HPDE6-E6E7 (cell line): ENCODE results near the gene DELE1.
"Not testable (repeated sequence)": the region's sequence is repeated elsewhere in the genome, so short reads cannot be mapped to it uniquely, and the experiment has no call there.

Experiments
- DNase-seq: peaks from one replicate; pipeline ENCODE4 v3.0.0; 2011; ENCODE audit warnings: missing footprints; ENCODE audit errors: extremely low spot score

DELE1 gene

DNA sequence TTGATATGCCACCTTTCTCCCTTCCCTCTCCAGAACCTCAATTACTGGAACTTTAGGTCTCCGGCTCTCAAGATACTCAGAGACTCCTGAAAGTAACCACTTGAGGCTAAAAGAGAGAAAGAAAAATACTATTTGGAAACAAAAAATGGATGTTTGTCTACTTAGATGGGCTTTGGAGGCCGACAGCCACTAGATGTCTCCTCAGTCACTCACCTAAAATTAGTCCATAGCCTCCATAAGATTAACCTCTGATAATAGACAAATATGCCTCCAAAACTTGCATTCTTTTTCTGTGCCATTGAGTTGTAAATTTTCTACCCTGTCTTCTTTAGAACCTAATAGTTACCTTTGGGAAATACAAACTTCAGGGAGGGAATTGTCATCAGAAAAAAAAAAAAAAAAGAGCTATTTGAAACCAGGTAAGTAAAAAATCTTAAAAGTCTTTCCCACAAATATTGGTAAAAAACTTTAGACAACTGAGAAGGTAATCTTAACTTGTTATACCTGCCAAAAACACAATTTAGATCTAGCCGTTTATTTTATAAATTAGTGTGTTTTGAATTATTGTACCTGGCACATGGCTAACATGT lies 34.3 kb upstream of the DELE1 start:
- no peak for DNase-seq

DNA sequence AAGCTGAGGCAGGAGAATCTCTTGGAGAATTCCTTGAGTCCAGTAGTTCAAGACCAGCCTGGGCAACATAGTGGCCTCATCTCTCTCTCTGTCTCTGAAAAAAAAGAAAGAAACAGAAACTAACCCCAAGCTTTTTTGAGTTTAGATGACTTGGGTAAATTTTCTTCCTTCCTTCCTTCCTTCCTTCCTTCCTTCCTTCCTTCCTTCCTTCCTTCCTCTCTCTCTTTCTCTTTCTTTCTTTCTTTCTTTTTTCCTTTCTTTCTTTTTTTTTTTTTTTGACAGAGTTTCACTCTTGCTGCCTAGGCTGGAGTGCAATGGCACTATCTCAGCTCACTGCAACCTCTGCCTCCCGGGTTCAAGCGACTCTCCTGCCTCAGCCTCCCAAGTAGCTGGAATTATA lies 33.2 kb upstream of the DELE1 start:
- not testable (repeated sequence) for DNase-seq

DNA sequence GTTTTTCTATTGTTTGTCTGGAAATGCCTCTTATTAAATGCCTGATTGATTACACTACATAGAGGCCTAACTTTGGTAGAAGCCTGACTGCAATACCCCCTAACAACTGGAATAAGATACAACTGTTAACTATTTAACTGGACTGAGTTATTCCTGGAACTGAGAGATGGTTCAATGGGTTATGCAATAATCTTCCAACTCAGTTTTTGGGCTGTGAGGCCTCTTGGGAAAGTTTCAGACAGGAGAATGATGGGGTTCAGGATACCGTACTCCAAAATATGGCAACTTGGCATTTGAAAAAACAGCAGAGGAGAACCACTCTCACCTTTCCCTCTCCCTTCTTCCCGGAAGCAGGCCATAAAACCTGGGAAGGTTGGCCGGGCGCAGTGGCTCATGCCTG lies 26.2 kb upstream of the DELE1 start:
- no peak for DNase-seq

DNA sequence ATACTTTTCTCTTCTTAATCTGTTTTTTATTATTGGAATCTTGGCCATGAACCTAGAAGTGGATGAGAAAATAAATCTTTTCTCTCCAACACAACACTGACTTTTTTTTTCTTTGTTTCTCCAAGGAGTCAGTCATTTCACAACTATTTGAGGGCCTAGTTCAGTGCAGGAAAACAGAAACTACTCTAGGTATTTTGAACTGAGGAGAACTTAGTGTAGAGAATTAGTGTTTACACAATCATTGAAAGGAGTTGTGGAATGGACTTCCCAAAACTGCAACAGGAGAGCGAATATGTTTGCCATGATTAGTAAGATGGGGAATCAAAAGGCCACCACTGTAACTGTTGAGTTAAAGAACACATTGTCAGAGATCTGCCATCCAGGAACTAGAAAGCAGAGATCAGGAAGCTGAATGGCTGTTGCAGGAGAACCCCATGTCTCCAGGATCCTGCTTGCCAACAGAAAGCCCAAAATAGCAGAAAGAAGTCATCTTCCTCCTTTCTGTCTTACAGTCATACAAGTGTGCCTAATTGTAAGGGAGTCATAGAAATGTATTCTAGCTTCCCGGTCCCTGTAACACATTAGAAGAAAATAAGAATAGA lies 25.1 kb upstream of the DELE1 start:
- no peak for DNase-seq

DNA sequence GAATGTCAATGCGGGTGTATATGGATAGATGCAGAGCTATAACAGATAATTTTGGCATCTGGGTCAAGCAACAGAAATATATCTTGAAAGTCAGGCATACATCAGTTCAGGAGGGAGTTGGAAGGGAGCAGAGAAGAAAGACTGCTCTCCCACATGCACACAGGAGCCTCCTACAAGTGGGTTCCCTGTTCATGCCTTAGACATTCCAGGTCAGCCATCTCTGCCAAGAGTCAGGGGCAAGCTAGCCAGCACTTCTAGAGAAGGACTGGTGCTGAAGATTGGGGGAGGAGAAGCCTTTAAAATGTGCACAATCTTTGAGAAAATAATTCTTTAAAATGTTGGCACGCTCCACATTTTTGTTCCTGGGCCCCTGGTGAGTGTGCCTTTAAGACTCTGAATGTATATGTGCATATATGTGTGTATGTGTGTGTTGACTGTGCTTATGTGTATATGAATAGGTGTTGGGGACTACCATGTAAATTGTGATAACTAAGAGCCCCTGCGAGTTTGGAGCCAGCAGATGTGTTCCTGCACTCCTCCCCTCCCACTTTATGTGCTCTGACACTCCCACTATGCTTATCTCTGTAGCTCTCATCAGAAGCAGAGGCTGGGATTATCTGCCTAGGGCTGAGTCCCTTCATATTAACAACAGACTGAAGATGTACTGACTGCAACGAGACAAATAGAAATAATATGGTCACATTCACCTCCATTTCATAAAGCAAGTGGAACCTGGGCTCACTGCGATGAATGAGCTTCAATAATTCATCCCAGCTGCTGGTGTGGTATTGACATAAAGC lies 21.5 kb upstream of the DELE1 start:
- DNase-seq = no peak

DNA sequence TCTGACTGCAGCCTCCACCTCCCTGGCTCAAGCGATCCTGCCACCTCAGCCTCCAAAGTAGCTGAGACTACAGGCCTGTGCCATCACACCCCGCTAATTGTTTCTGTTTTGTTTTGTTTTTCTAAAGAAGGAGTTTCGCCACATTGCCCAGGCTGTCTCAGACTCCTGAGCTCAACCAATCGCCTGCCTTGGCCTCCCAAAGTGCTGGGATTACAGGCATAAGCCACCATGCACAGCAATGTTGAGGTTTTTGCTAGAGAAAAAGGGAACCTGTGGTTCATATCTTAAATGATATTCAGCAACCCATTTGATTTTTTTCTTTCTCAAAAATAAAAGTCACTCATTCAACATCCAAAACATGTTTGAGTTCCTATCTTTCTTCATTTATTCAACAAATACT lies 20.4 kb upstream of the DELE1 start:
- DNase-seq = no peak

- DNase-seq = no peak
These were observed 19.1 kb upstream of the DELE1 start for GRCh38 chr5:141904551-141904950.

- DNase-seq = no peak
These were observed 17.2 kb upstream of the DELE1 start for GRCh38 chr5:141906517-141906916.

GRCh38 chr5:141906972-141907371 lies 16.7 kb upstream of the DELE1 start:
- DNase-seq = no peak

DNA sequence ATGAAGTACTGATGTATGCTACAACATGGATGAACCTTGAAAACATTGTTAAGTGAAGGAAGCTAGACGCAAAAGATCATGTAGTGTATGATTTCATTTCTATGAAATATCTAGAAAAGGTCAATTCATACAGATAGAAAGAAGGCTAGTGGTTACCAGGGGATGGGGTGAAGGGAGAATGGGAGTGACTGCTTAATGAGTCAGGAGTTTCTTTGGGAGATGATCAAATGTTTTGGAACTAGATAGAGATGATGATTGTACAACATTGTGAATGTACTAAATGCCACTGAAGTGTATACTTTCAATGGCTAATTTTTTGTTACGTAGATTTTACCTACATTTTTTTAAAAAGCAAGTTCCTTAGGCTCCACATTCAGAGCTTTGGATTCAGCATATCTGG lies 14.9 kb upstream of the DELE1 start:
- no peak for DNase-seq

DNA sequence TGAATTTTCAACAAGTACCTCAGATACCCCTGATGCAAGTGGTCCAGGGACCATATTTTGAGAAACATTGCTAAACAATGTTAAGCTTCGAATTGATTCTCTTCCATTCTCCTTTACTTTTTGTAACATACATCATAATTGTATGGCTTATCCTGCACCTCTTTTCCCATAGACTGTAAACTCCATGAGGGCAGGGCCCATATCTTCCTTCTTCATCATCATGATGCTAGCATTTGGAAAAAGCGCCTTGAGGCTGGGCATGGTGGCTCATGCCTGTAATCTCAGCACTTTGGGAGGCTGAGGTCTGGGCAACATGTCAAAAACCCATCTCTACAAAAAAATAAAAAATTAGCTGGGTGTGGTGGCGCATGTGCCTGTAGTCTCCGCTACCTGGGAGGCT lies 14.5 kb upstream of the DELE1 start:
- no peak for DNase-seq

DNA sequence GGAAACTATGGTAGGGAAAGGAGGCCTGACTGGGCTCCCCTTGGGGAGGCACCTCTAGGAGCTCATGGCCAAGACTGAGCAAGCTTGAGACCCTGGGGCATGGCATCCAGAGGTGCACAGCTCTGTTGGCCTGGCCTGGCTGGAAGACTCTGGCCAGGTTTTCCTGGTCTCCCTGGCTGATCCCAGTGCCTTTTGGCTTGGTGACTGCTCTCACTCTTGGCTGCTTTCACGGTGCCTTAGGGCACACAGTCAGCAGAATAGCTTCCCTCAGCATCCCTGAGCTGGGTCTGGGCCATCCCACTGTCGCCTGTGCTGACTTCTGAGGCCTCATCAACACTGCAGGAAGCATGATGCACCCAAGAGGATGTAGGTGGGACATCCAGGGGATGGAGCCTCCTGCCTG lies 13.4 kb upstream of the DELE1 start:
- DNase-seq = no peak

GRCh38 chr5:141913560-141914198 lies 10.0 kb upstream of the DELE1 start:
- DNase-seq = no peak

GRCh38 chr5:141914199-141914743 lies 9.4 kb upstream of the DELE1 start:
- DNase-seq = no peak

DNA sequence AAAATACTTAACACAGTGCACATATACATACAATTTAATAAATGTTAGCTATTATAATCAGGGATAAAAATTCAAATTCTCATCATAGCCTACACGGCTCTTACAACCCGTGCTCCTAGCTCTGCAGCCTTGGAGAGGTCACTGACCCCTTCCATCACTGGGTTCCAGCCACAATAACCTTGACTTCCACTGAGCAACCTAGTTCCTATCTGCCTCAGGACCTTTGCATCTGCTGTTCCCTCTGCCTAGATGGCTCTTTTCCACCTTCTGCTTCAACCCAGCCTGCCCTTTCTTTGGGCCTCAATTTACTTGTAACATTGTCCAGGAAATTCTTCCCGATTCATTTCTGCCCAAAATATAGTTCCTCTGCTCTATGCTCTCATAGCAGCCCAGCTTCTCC lies 8.9 kb upstream of the DELE1 start:
- DNase-seq = no peak

DNA sequence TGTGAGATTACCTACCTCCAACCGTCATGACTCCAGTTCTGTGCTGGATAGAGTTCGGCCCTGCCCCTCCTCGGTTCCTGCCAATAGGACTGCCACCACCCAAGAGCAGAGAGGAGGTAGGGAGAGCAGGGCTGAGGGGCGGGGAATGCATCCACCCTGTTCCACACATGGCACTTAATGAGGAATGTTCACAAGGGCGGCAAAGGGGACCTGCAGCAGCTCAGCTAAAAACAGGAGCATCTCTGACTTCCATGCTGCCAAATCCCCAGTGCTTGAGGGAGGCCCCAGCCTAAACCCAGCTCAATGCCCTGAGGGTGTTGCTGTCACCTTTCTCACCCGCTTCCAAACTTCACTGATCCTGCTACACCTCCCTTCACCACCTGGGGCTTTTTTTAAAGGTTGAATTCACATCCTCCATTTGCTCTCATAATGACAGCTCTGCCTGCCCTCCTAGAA lies 7.8 kb upstream of the DELE1 start:
- DNase-seq = no peak

DNA sequence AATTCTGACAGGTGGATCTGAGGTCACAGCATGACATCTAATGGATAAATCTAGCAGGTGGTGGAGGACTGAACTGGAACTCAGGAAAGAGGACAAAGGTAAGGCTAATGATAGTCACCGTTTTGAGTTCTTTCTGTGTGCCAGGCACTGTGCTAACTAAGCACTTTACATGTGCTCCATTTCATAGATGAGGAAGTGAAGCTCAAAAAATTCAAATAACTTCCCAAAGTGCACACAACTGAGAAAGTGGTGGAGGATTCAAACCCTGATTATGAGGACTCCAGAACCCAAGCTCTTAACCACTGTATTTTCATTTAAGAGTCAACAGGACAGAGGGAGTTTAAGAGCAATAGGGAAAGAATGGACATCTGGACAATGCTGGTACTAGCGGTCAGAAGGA lies 7.1 kb upstream of the DELE1 start:
- no peak for DNase-seq

GRCh38 chr5:141917760-141918159 lies 5.9 kb upstream of the DELE1 start:
- DNase-seq = no peak

- DNase-seq = no peak
These were observed 4.2 kb upstream of the DELE1 start for GRCh38 chr5:141919218-141920119.

DNA sequence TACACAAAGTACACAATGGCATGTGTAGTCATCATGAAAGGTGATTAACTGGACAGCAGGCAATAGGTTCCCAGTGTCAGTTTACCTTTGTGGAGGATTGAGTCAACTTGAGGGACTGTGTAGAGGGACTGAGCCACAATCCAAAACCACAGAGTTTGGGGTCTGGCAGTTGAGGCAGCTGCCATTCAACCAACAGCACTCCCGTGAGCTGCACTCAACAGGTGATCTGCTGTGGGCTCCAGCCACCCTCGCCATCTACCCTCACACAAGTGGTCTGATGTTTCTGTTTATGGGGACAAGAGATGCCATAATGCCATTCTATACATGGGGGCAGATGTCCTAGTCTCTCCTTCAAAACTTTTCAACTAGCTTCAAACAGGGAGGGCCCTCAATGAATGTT lies 2.9 kb upstream of the DELE1 start:
- no peak for DNase-seq

DNA sequence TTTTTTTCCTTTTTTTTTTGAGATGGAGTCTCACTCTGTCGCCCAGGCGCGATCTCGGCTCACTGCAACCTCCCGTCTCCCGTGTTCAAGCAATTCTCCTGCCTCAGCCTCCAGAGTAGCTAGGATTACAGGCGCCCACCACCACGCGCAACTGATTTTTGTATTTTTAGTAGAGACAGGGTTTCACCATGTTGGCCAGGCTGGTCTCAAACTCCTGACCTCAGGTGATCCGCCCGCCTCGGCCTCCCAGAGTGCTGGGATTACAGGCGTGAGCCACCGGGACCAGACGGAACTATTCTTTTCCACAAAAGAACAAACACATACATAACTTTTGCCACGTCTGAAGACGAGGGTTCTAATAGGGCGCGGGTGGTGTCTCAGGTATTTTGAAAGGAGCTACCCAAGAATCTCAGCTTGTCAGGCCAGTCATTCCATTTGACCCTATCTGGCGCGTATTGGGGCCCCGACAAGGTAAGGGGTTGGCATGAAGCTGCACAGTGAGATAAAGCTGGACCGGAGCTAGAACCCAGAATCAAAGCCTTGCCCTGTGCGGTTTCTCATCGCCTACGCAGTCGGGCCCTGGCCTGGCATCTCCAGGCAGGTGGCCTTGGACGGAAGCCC lies 734 bp upstream of the DELE1 start:
- not testable (repeated sequence) for DNase-seq
